EH (cell line): Measurements from ENCODE around the gene KRT36.

Experiments
- DNase-seq: peaks from one replicate; pipeline ENCODE4 v3.0.0-alpha.2; 2015; ENCODE audit warnings: low read depth

Gene KRT36

GRCh38 chr17:41476866-41477815 is 12.6 kb downstream of the KRT36 start:
- no peak for DNase-seq

DNA sequence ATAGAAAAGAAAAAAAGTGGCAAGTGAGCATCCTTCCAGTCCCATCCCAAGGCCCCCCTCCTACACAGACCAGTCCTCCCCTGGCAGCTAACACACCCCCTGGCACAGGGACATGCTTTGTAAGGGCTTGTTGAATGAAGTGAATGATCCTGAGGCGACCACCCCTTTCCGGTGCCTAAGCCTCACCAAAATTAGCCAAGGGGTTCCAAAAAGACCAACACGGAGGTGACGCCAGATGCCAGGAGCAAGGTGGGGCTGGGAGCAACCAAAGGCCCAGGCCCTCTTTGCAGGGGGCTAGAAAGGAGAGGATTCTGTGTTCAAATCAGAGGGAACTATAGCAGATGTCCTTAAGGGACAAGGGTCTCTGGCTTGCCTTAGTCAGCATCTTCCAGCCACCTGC is 14.3 kb downstream of the KRT36 start:
- no peak for DNase-seq

GRCh38 chr17:41474863-41475262 is 14.8 kb downstream of the KRT36 start:
- no peak for DNase-seq

DNA sequence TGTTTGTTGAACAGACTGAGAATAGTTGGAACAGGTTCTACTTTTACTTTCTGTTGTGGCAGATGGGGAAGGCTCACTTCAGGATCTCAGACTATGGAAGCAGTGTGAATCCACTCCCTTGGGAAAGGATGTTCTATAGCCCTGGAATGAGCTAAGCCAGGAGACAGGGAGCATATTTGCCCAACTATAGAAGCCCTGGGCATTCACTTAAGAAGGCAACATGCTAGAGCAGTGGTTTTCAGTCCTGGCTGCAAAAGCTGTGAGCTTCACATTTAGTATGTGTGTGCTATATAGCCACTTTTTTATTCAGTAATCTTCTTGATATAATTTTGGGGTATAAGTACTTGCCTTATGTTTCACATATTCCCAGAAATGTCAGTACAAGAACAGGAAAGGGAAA is 21.4 kb downstream of the KRT36 start:
- no peak for DNase-seq

GRCh38 chr17:41467561-41467960 is 22.1 kb downstream of the KRT36 start:
- no peak for DNase-seq

GRCh38 chr17:41466988-41467387 is 22.7 kb downstream of the KRT36 start, which contains the start of gene KRT32:
Gene KRT32 (minus strand): TSS chr17:41467386. CDS start chr17:41467325, 61 bp downstream.
- DNase-seq, result no peak

- DNase-seq, result peak; percentile 98
Observed at GRCh38 chr17:41464682-41465081, 25.0 kb downstream of the KRT36 start.

- DNase-seq, result no peak
Observed at GRCh38 chr17:41464173-41464572, 25.5 kb downstream of the KRT36 start.

GRCh38 chr17:41463746-41464145 is 26.0 kb downstream of the KRT36 start:
- peak; percentile 36 for DNase-seq

GRCh38 chr17:41462705-41463104 is 27.0 kb downstream of the KRT36 start:
- no peak for DNase-seq

DNA sequence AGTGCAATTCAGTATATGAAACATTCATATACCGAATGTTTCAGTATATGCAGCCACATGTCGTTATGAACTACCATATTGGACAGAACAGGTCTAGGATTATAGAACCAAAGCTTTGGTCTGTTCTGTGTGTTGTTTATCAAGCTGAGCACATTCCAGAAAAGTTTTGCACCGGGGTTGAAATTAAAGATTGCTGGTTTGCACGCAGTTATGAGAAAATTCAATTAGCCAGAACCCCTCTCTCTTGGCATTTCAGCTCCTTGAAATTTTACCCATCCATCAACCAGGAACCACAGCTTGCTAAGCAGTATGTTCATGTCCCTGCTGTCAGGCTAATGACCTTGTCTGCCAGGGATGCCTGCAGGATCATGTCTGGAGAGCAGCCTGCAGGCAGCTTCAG is 32.0 kb downstream of the KRT36 start:
- DNase-seq, result no peak

DNA sequence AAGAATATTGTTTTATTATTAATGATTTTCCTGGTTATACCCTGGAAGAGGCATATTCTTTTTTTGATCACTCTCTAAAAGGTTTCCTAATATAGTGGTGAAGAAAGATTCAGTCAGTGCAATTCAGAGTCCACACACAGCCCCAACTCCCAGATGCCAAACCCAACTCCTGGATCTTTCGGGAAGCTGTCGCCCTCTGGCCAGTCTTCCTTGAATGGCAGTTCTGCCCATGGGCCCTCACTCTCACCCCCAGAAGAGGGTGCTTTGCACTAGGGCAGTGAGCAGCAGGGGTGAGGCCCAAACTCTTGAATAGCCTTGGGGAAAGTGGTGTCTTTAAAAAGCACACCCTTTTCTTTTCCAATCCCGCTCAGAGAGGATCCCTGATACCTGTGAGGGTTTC is 33.5 kb downstream of the KRT36 start:
- DNase-seq, result no peak

GRCh38 chr17:41455236-41455635 is 34.5 kb downstream of the KRT36 start:
- DNase-seq, result peak; percentile 60

DNA sequence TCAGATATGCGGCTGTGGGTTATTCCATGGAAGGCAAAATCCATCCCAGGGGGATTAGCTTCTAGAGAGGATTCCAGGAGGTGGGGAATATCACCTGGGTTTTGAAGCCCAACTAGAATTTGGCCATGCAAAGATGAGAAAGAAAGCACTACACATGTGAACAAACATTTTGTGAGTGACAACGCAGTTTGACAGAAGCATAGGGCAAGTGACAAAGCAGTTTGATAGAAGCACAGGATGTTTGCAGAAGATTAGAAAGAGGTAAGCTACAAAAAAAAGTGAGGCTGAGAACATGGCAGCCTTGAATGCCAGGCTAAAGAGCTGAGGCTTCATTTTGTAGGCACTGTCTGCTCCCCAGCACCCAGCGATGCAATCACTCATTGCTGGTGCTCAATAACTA is 36.6 kb downstream of the KRT36 start:
- DNase-seq, result no peak

DNA sequence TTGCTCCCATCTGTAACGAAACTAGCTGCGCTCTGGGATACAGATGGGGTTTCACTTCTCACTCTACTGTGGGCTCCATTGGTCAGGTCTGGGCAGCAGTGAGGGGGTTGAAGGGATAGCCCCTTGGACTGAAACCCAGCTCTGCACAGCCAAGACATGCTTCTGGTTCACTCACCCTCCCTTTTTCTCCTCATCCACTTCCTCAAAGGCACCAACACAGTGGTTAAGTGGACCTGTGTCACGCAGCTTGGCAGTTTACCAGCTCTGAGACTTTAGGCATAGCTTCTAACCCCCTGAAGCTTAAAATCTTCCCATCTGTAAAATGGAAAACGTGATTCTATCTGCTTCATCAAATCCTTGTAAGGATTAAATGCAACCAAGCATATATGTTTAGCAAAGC is 37.4 kb downstream of the KRT36 start:
- DNase-seq, result no peak

DNA sequence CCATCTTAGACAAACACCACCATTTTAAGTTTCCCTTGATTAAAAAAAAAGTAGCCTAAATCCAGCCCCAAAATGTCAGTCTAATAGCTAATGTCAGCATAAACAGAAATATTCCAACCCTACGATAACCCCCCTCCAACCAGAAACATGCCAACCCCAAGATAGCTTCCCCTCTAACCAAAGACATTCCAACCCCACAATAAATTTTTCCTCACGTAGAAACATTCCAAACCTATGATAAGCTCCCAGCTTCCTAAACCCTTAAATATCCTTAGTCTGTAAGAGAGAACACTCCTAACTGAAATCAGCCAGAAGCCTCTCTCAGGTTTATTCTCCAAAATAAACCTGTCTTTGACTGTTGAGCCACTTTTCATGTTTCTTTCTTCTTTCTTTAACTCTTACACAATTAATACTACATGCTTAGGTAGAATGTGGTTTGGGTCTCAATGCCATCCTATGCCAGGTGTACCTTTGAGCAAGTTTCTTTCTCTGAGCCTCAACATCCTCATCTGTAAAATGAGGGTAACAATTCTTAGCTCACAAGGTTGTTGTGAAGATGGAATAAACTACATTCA is 38.5 kb downstream of the KRT36 start:
- peak; percentile 93 for DNase-seq

DNA sequence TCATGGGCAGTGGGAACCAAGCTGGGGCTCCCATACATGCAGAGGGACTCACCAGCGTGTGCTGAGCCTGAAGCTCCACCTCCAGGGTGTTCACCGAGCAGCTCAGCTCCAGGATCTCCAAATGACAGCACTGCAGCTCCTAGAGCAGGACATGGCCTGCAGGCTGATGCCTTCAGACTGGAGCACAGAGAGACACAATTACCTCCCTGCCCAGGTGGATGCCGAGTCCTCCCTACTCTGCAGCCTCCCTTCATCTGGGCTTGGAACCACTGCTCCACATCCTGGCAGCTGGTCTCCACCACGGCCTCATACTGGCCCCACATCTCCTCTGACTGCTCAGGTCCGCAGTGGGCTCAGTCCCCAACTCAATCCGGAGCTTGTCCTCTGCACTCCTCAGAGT is 40.7 kb downstream of the KRT36 start:
- no peak for DNase-seq

- no peak for DNase-seq
Observed at GRCh38 chr17:41448506-41448905, 41.2 kb downstream of the KRT36 start.

- DNase-seq, result peak; percentile 90
Observed at GRCh38 chr17:41446806-41447205, 42.9 kb downstream of the KRT36 start.

- DNase-seq, result no peak
Observed at GRCh38 chr17:41444640-41445039, 45.1 kb downstream of the KRT36 start.

GRCh38 chr17:41444186-41444585 is 45.5 kb downstream of the KRT36 start:
- no peak for DNase-seq

GRCh38 chr17:41442739-41443138 is 47.0 kb downstream of the KRT36 start:
- DNase-seq, result peak; percentile 95

GRCh38 chr17:41440531-41441033 is 49.1 kb downstream of the KRT36 start, which contains the start of gene KRT38:
Gene KRT38 (minus strand): TSS chr17:41440983. CDS start chr17:41440921, 62 bp downstream.
- DNase-seq, result no peak
